ENCODE results near the gene RPRD2.

The RPRD2 gene

GRCh38 chr1:150486966-150487762 is 123.2 kb downstream of the RPRD2 start, which contains the start of gene TARS2:
TARS2 (plus strand) TSS chr1:150487419; CDS start chr1:150487451, 32 bp downstream.
- no peaks in the 10 kb centered on the region for H3K27me3 ChIP-seq (ENCODE audit: insufficient read depth, poor library complexity, severe bottlenecking)
- DNase-seq (ENCODE audit: low read depth in 1 of 2, low spot score in 1 of 2), result peak; percentile 98 to 99
- TF ChIP-seq REST (IDR thresholded peaks at IDR 0.05; ENCODE audit: insufficient replicate concordance, low read depth), result peak; percentile 71
- peak; percentile 6; the same call in 1 of the 2 replicates for TF ChIP-seq SPI1 (IDR thresholded peaks at IDR 0.05; ENCODE audit: borderline replicate concordance, low read depth)
- no peak for TF ChIP-seq CTCF (IDR thresholded peaks at IDR 0.05; ENCODE audit: insufficient read depth, low read length)
- TF ChIP-seq POLR2AphosphoS5 (IDR thresholded peaks at IDR 0.05; ENCODE audit: low read depth), result peak; percentile 96
- peak; percentile 99 for TF ChIP-seq GABPA (IDR thresholded peaks at IDR 0.05; ENCODE audit: low read depth)
- peak within 1 kb of the TSS; percentile 72 for H3K27ac ChIP-seq (replicated peaks)
- peak within 1 kb of the TSS; percentile 85 for H3K4me3 ChIP-seq (replicated peaks; ENCODE audit: insufficient read depth, low read length)

- DNase-seq (ENCODE audit: low read depth in 1 of 2, low spot score in 1 of 2), result peak in 1 of 2 experiments; percentile 22
- Histone ChIP-seq H3K27me3 (ENCODE audit: insufficient read depth, poor library complexity, severe bottlenecking) (no peaks in the 10 kb centered on the region), H3K4me3 (replicated peaks; ENCODE audit: insufficient read depth, low read length) (peak overlapping the region; percentile 85), H3K27ac (replicated peaks) (peak overlapping the region; percentile 72)
- TF ChIP-seq SPI1 (IDR thresholded peaks at IDR 0.05; ENCODE audit: borderline replicate concordance, low read depth) (no peak), REST (IDR thresholded peaks at IDR 0.05; ENCODE audit: insufficient replicate concordance, low read depth) (no peak), GABPA (IDR thresholded peaks at IDR 0.05; ENCODE audit: low read depth) (no peak), POLR2AphosphoS5 (IDR thresholded peaks at IDR 0.05; ENCODE audit: low read depth) (no peak), CTCF (IDR thresholded peaks at IDR 0.05; ENCODE audit: insufficient read depth, low read length) (no peak)
Measured at GRCh38 chr1:150487763-150488115, 123.8 kb downstream of the RPRD2 start.

GRCh38 chr1:150493175-150493574 is 129.2 kb downstream of the RPRD2 start:
- Histone ChIP-seq H3K4me3 (replicated peaks; ENCODE audit: insufficient read depth, low read length) (no peak overlapping the region), H3K27ac (replicated peaks) (no peak overlapping the region), H3K27me3 (ENCODE audit: insufficient read depth, poor library complexity, severe bottlenecking) (no peaks in the 10 kb centered on the region)
- TF ChIP-seq REST (IDR thresholded peaks at IDR 0.05; ENCODE audit: insufficient replicate concordance, low read depth) (no peak), CTCF (IDR thresholded peaks at IDR 0.05; ENCODE audit: insufficient read depth, low read length) (no peak), GABPA (IDR thresholded peaks at IDR 0.05; ENCODE audit: low read depth) (no peak), SPI1 (IDR thresholded peaks at IDR 0.05; ENCODE audit: borderline replicate concordance, low read depth) (no peak), POLR2AphosphoS5 (IDR thresholded peaks at IDR 0.05; ENCODE audit: low read depth) (no peak)
- DNase-seq (ENCODE audit: low read depth in 1 of 2, low spot score in 1 of 2), result no peak
